ENCODE measurements around the gene TRMT61A. TPM values are rescaled to one million over a fixed set of nuclear protein-coding genes. Genes with fewer than 3 reads are reported as not detected.

The TRMT61A gene
- total RNA-seq, 1 donor from 2014 or later = 23.4 TPM

DNA sequence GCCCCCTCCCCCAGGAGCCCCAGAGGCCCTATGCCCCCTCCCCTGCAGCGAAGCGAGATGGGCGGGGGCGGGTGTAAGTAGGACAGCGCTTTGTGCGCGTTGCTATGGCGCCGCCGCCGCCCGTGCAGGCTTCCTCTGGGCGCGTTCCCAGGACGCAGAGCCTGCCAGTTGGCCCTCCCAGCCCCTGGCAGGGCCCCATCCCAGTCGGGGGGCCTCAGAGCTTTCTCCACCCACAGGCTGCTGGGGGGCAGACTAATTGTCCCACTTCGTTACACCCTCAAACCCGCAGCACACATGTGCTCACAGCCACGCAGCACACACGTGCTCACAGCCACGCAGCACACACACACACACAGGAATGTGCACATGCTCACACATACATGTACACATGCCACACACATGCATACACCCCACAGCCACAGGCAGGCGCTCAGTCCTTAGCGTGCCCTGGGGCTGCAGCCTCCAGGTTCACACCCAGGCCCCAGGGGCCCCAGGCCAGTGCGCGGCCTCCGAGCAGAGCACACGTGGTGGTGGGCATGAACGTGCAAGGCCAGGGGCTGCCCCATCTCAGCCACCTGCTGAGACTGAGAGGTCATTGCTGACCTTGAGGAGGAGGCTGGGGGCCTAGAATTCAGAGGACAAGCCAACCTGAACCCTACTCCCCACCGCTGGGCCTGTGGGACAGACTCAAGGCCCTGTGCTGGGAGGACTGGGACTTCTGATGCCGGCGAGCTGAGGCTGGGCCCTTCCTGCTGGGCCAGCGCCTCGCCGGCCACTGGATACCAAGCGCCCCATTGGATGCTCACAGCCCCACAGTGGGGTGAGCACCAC, 15.6 kb downstream of the TRMT61A start:
- no peaks in the 10 kb centered on the region for H3K4me1 Mint-ChIP-seq (ENCODE audit: low read depth)
- H3K36me3 Mint-ChIP-seq (ENCODE audit: low read depth) = no peaks in the 10 kb centered on the region
- no peak overlapping the region for H3K4me3 Mint-ChIP-seq
- no peaks in the 10 kb centered on the region for H3K27me3 Mint-ChIP-seq (ENCODE audit: insufficient read depth)
- no peaks in the 10 kb centered on the region for H3K9me3 Mint-ChIP-seq
- intact Hi-C loops (cut with micrococcal nuclease) = no loop called here
- no peak overlapping the region for H3K27ac Mint-ChIP-seq
- no peak for DNase-seq (ENCODE audit: low spot score)

- no peak overlapping the region for H3K27ac Mint-ChIP-seq
- DNase-seq (ENCODE audit: low spot score) = no peak
- H3K27me3 Mint-ChIP-seq (ENCODE audit: insufficient read depth) = no peaks in the 10 kb centered on the region
- no peaks in the 10 kb centered on the region for H3K4me1 Mint-ChIP-seq (ENCODE audit: low read depth)
- H3K9me3 Mint-ChIP-seq = no peaks in the 10 kb centered on the region
- intact Hi-C loops (cut with micrococcal nuclease) = no loop called here
- H3K4me3 Mint-ChIP-seq = no peak overlapping the region
- no peaks in the 10 kb centered on the region for H3K36me3 Mint-ChIP-seq (ENCODE audit: low read depth)
These were observed 16.4 kb downstream of the TRMT61A start for GRCh38 chr14:103545219-103545914.

DNA sequence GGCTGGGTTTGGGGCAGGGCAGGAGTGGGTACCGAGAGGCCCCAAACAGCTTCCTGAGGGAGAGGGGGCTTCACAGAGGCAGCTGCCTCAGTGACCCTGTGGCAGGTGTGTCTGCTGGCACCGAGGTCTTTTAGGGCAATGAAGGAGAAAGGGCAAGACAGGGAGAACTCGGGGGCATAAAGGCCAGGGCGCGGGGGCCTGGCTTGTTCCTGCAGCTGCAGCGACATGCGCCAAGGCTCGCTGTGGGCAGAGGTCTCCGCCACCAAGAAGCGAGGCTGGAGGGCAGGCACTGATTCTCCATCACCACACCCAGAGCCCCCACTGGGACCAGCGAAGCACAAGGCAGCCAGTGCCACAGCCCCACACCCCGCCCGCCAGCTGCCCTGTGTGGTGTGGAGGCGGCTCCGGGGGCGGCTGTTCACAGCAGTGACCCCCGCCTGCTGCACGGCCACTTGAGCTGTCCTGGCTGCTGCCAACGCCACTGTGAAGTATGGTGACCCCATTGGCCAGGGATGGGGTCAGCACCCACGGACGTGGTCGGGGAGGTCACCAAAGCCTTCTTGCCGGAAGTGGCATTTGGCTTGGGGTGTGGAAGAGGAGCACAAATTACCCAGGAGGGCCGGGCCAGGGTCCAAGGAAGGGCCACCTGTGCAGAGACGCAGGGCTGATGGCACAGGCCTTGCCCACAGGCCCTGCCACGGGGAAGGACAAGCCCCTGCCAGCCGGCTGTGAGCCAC, 17.1 kb downstream of the TRMT61A start:
- Mint-ChIP-seq H3K27ac (no peak overlapping the region), H3K9me3 (no peaks in the 10 kb centered on the region), H3K27me3 (ENCODE audit: insufficient read depth) (no peaks in the 10 kb centered on the region), H3K36me3 (ENCODE audit: low read depth) (no peaks in the 10 kb centered on the region), H3K4me3 (no peak overlapping the region), H3K4me1 (ENCODE audit: low read depth) (no peaks in the 10 kb centered on the region)
- intact Hi-C loops (cut with micrococcal nuclease) = loop anchor here (1.0 kb wide), 2 partner anchors 28 to 46 kb away; no protein-coding TSS in a partner anchor
- DNase-seq (ENCODE audit: low spot score) = no peak

DNA sequence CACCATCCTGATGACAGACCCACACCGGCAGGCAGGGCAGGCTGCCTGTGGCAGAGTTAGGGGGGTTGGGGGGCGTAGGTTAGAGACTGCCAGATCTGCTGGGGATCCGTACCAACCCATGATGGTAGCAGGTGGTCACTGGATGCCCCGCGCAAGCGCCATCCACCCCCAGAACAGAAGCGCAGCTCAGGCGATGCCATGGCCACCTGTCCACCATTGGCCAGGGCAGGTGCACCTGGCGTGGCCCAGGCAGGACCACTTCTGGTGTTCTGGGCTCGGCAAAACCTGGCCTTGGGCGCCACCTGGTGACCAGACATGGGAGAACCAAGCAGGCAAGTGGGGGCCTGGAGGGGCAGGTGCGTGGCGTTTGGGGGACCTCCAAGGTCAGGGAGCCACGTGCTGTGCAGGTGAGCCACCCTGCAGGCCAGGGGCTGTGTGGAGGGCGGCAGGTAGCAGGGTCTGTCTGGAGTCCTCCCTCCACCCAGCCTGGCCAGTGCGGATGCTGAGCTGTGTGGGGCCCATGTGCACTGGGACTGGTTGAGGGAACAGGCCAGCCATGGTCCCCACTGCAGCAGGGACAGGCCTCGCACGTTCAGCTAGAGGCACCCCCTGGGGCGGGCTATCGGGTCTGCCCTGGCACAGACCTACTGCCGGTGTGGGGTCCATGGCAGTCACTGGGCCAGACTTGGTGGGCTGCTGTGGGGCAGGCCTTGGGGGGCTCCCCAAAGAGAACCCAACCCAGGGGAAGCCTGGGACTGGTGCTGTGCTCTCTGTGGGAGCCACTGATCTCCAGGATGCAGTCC, 17.9 kb downstream of the TRMT61A start:
- Mint-ChIP-seq H3K4me3 (no peak overlapping the region), H3K27me3 (ENCODE audit: insufficient read depth) (no peaks in the 10 kb centered on the region), H3K4me1 (ENCODE audit: low read depth) (no peaks in the 10 kb centered on the region), H3K9me3 (no peaks in the 10 kb centered on the region), H3K36me3 (ENCODE audit: low read depth) (no peaks in the 10 kb centered on the region), H3K27ac (no peak overlapping the region)
- intact Hi-C loops (cut with micrococcal nuclease) = loop anchor here (1.0 kb wide), 2 partner anchors 29 to 47 kb away; no protein-coding TSS in a partner anchor
- DNase-seq (ENCODE audit: low spot score) = peak; percentile 61

DNA sequence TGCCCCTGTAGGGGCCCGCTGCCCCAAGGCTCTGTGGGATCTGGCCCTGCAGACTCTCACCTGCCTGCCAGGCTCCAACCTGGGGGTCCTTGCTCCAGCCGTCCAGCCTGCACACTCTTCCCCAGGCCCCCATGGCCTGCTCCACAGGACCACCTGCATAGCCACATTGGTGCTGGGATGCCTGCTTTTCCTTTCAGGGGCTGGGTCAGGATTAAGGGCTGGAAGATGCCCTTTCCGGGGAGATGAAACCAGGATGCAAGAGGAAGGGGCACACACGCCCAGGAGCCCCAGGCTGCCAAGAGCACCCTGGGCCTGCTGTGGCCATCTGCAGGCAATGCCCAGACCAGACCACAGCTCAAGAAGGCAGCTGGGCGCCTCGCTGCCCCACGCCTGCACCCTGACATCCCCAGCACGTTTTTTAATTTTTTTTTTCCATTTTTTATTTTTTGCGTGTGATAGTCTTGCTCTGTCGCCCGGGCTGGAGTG, 18.5 kb downstream of the TRMT61A start:
- H3K27me3 Mint-ChIP-seq (ENCODE audit: insufficient read depth) = no peaks in the 10 kb centered on the region
- no peaks in the 10 kb centered on the region for H3K4me1 Mint-ChIP-seq (ENCODE audit: low read depth)
- H3K36me3 Mint-ChIP-seq (ENCODE audit: low read depth) = no peaks in the 10 kb centered on the region
- no peaks in the 10 kb centered on the region for H3K9me3 Mint-ChIP-seq
- no peak overlapping the region for H3K4me3 Mint-ChIP-seq
- no peak overlapping the region for H3K27ac Mint-ChIP-seq
- intact Hi-C loops (cut with micrococcal nuclease) = no loop called here
- no peak for DNase-seq (ENCODE audit: low spot score)

GRCh38 chr14:103547941-103548462, 19.0 kb downstream of the TRMT61A start:
- Mint-ChIP-seq H3K27ac (no peak overlapping the region), H3K36me3 (ENCODE audit: low read depth) (no peaks in the 10 kb centered on the region), H3K27me3 (ENCODE audit: insufficient read depth) (no peaks in the 10 kb centered on the region), H3K9me3 (no peaks in the 10 kb centered on the region), H3K4me1 (ENCODE audit: low read depth) (no peaks in the 10 kb centered on the region), H3K4me3 (no peak overlapping the region)
- intact Hi-C loops (cut with micrococcal nuclease) = no loop called here
- no peak for DNase-seq (ENCODE audit: low spot score)

DNA sequence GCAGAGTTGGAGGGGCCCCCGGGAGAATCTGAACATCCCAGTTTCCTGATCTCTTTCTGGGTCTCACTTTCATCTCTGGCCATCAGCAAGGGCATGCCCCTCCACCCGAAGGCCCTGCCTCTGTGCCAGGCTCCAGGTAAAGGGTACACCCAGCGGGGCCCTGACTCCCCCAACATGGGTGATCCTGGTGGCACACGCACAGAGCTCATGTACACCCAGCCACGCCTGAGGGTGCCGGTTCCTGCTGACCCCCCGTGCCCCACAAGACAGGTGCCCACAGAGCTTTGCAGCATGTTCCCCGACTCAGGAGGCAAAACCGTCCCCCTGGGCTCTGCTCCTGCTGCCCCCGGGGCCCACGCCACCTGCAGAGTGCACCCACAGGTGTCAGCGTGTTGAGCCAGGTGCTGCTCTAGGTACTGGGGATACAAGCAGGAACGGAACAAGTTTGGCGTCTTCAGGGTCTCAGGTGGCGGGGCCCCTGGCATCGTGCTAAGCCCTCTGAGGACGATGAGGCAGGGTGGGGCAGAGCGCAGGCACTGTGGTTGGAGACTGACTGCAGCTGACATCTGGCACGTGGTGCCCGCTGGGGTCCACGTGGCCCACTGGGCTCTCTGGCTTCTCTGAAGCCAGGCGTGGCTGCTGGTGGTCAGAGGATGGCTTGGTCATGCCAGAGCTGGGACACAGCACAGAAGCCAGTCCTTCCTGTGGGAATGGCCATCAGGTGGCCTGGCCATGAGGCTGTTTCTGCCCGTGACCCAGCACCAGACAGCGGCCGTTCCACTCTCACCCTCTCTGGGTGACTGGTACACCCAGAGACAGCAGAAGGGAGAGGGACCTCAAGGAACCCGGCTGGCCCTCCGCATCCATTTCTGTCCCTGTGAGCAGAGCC, 19.7 kb downstream of the TRMT61A start:
- intact Hi-C loops (cut with micrococcal nuclease) = no loop called here
- Mint-ChIP-seq H3K4me1 (ENCODE audit: low read depth) (no peaks in the 10 kb centered on the region), H3K27me3 (ENCODE audit: insufficient read depth) (no peaks in the 10 kb centered on the region), H3K4me3 (no peak overlapping the region), H3K36me3 (ENCODE audit: low read depth) (no peaks in the 10 kb centered on the region), H3K9me3 (no peaks in the 10 kb centered on the region), H3K27ac (no peak overlapping the region)
- no peak for DNase-seq (ENCODE audit: low spot score)

DNA sequence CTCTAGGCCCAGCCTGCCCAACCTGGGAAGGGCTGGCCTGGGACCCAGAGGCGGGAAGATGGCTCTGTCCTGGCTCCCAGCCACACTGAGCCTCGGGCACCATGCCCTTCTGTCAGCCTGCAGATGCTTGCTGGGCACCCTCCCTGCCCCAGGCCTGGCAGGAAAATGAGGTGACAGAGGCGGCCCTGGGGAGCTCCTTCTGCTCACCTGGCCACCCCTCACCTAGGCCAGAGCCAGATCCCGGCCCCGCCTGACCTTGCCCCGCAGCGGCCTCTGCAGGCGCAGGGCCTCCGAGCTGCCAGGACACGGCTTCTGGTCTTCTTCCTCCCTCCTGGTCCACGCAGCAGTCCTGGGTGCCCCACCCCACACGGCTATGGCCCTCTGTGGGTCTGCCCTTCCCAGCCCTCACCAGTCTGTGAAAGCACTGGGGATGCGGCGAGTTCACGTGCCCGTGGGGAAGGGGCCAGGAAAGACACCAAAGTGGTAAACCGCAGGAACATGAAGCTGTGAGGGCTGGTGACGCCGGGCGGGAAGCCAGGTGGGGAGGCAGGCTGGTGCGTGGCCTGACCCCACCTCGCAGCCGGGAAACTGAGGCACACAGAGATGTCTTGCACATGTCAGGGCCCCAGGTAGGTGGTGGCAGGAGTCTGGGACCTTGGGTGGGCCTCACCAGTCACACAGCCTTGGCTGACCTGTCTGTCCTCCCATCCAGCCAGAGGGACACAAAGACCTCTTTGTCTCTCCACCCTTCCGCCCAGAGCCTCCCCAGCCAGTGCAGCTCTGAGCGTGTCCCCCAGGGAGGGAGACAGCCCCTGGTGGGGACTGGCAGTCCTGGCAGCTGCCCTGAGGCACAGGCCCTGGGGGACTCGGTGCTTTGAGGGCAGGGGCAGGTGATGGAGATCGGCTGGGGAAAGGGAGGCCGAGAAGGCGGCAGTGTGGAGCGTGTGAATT, 20.6 kb downstream of the TRMT61A start:
- DNase-seq (ENCODE audit: low spot score) = no peak
- intact Hi-C loops (cut with micrococcal nuclease) = no loop called here
- Mint-ChIP-seq H3K27me3 (ENCODE audit: insufficient read depth) (no peaks in the 10 kb centered on the region), H3K9me3 (no peaks in the 10 kb centered on the region), H3K27ac (no peak overlapping the region), H3K36me3 (ENCODE audit: low read depth) (peaks cover under 1% of the 10 kb centered on the region), H3K4me3 (no peak overlapping the region), H3K4me1 (ENCODE audit: low read depth) (no peaks in the 10 kb centered on the region)

DNA sequence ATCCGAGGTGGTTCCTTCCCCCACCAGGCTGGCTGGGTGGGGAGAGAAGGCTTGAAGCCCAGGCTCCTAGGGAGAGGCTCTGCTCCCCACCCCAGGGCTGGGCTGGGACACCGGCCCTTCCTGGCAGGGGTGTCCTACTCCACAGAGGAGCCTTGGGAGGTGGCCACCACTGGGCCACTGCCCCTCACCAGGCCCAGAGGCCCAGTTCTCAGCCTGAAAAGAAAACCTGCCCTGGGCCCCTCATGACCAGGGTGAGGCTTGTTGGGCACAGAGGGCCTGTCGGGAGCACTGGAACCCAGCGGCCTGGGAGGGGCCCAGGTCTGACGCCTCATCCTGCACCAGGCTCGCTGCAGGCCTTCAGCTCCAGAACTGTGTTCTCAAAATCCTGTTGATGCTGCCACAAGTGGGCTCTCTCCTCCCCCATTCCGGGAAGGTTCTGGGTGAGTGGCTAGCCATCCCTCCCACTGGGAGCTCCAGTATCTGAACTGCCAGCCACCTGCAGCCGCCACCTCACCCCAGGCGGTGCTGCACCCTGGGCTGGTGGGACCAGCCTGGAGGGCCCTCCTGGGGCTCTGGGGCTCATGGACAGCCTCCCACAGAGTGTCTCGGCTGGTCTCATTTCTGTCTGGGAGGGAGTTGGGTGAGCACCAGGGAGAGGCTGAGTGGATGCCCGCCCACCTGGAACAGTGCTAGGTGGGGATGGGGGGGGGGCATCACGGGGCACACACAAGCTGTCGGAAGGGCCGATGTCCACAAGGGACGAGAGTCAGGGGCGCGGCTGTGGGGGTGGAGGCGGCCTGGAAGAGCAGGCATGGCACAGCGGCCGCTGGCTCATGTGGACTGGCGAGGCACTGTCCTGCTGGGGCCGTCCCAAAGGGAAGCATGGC, 21.7 kb downstream of the TRMT61A start:
- intact Hi-C loops (cut with micrococcal nuclease) = no loop called here
- H3K27ac Mint-ChIP-seq = no peak overlapping the region
- H3K9me3 Mint-ChIP-seq = no peaks in the 10 kb centered on the region
- H3K4me1 Mint-ChIP-seq (ENCODE audit: low read depth) = no peaks in the 10 kb centered on the region
- H3K4me3 Mint-ChIP-seq = no peak overlapping the region
- H3K36me3 Mint-ChIP-seq (ENCODE audit: low read depth) = peaks cover 4% of the 10 kb centered on the region
- no peaks in the 10 kb centered on the region for H3K27me3 Mint-ChIP-seq (ENCODE audit: insufficient read depth)
- no peak for DNase-seq (ENCODE audit: low spot score)

DNA sequence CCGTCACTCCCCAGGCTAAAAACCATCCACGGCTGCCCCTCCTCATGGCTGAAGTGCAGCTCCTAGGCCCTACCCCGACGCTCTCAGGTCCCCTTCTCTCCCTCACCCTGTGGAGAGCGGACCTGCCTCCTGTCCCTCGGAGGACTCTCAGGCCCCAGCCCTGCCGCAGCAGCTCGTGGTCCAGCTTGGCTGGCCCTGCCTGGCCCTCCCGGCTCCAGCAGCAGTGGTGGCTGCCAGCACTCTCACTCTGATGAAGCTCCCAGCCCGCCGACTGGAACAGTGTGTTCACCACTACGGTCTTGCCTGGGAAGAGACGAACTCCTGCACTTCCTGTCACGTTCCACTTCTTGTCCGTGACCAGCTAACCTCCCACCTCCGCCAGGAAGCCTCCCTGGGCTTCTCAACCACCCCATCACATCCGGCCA, 22.4 kb downstream of the TRMT61A start:
- H3K27ac Mint-ChIP-seq = no peak overlapping the region
- DNase-seq (ENCODE audit: low spot score) = no peak
- H3K27me3 Mint-ChIP-seq (ENCODE audit: insufficient read depth) = no peaks in the 10 kb centered on the region
- H3K36me3 Mint-ChIP-seq (ENCODE audit: low read depth) = peaks cover 4% of the 10 kb centered on the region
- no peaks in the 10 kb centered on the region for H3K4me1 Mint-ChIP-seq (ENCODE audit: low read depth)
- H3K4me3 Mint-ChIP-seq = no peak overlapping the region
- intact Hi-C loops (cut with micrococcal nuclease) = no loop called here
- H3K9me3 Mint-ChIP-seq = no peaks in the 10 kb centered on the region

Data from activated T-helper 1 cell treated with anti-CD3 and anti-CD28 coated beads, Interleukin-12 subunit alpha, Interleukin-12 subunit beta, Interleukin-2, Interleukin-4 antibody, amounts not matched to agents 30 ng/mL and 10 ng/mL and 1 ng/mL, durations not matched to agents 14 hours and 24 hours and 36 hours (primary cell).